Tibial nerve (tissue), 4 donors: Measurements from ENCODE around the gene SSBP2.

Experiments
- CTCF ChIP-seq, 5 experiments: fragments of 200-600 bp in 3 of 5; fragments of 450-650 bp in 2 of 5; sonication (generic) in 3 of 5; IDR thresholded peaks; one replicate each; pipeline ENCODE4 v1.5.1; 2016 to 2019; ENCODE audit warnings: antibody characterized with exemption in 5 of 5, mild to moderate bottlenecking in 3 of 5, moderate library complexity in 2 of 5
- EP300 ChIP-seq, 2 donors: sonication (generic); formaldehyde crosslinking; IDR thresholded peaks; one replicate each; pipeline ENCODE4 v1.6.1; 2017; ENCODE audit warnings: antibody characterized with exemption in 2 of 2, mild to moderate bottlenecking in 1 of 2
- POLR2A ChIP-seq, 2 donors: fragments of 450-650 bp; IDR thresholded peaks; one replicate each; pipeline ENCODE4 v1.6.1; 2017; ENCODE audit warnings: antibody characterized with exemption in 2 of 2, mild to moderate bottlenecking in 2 of 2, moderate library complexity in 2 of 2

DNA sequence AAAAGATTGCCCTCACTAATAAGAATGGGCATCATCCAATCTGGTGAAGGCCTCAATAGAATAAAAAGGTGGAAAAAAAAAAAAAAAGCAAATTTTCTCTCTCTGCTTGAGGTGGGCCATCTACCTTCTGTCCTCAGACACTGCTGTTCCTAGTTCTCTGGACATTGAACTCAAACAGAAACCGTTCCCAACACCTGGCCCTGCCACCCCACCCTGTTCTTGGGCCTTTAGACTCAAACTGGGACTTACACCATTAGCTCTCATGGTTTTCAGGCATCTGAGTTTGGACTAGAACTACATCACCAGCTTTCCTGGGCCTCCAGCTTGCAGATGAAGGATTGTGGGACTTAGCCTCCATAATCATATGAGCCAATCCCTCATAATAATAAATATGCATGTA, 71.0 kb downstream of the SSBP2 start:
- no peak for TF ChIP-seq CTCF (IDR thresholded peaks at IDR 0.05)
- no peak for TF ChIP-seq EP300 (IDR thresholded peaks at IDR 0.05)
- TF ChIP-seq POLR2A (IDR thresholded peaks at IDR 0.05): no peak
